NCI-H1436 (cell line): ENCODE measurements around the gene SIX2.

Experiments used
- DNase-seq: peaks from one replicate; lab custom pipeline; 2025; lab: John Stamatoyannopoulos, UW

SIX2 gene

GRCh38 chr2:44965684-44966083, 43.6 kb downstream of the SIX2 start:
- DNase-seq = no peak

DNA sequence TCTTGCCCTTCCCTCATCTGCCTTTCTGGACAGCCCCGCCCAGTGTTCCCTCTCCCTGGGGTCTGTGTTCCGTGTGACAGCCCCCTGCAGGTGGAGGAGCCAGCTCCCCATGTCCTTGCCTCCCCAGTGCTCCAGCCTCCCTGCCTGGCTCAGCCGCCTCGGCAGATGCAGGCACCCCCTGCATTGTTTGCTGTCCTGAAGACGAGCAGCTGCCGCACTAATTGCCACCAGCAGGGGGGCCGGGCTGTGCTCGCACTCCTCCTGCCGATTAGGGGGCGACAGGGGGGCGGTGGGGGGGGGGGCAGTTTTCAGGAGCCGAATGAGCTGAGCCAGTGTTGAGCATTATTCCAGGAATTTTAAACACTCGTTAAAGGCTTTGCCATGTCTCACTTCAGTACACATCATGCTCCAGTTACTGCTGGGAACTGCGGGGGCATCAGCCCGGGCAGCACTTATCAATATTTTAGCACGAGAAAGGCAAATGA, 44.5 kb downstream of the SIX2 start:
- DNase-seq = peak; percentile 12

- DNase-seq = no peak
These were observed 47.0 kb downstream of the SIX2 start for GRCh38 chr2:44962176-44962695.

- DNase-seq = no peak
These were observed 48.4 kb downstream of the SIX2 start for GRCh38 chr2:44960871-44961270.

- DNase-seq = no peak
These were observed 49.4 kb downstream of the SIX2 start for GRCh38 chr2:44959855-44960254.

GRCh38 chr2:44957656-44958327, 51.5 kb downstream of the SIX2 start:
- no peak for DNase-seq

GRCh38 chr2:44956843-44957242, 52.4 kb downstream of the SIX2 start:
- no peak for DNase-seq

DNA sequence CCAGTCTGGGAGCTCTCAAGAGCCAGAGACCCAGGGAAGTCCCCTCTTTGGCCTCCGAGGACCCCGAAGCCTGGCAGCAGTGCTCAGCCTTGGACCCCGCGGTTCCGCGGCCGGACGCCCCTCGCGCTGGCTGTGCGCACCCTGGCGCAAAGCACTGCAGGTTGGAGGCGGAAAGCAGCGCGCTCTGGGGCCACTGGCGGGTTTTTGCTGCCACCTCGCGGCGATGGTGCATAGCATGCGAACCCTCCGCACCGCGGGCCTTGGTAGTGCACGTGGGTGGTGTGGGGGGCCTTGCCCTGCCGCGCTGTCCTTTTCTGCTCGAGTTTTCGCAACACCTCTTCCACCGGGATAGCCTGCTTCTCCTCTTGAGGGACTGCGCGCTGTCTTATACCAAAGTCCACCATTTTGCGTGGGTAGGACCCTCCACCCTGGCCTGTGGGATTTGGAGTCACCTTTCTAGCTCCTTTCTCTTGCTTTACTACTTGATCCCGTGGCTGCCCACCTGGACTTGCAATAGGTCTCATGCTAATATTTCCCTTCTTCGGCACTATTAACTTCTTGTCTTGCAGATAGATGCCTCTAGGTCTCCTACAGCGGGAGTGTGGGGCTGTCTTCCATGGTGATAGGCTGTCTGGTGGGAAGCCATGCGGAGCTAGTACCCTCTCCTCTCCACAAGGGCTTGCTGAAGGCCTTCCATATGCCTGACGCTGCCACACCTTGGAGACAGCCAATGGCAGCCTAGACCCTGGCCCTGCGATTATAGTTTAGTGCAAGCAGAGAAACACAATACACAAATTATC, 53.5 kb downstream of the SIX2 start:
- peak; percentile 78 for DNase-seq
